Uterus (tissue), 4 donors: ENCODE data around the gene PRSS58. TPM values are rescaled to one million over a fixed set of nuclear protein-coding genes. Genes with fewer than 3 reads are reported as not detected.
A peak's percentile ranks its signal among the peaks of the same experiment; 100 is the strongest.

ENCODE experiments used
- DNase-seq, 2 donors: peaks; one replicate each; pipeline ENCODE4 v3.0.0-alpha.2; 2019 to 2020
- H3K27ac ChIP-seq, 2 donors: fragments of 200-600 bp; sonication (generic); 1 replicate in 1 of 2; 2 replicates in 1 of 2; pipeline ENCODE4 v1.5.1; 2016 to 2018
- H3K27me3 ChIP-seq, 2 donors: fragments of 200-600 bp; sonication (generic); one replicate each; pipeline ENCODE4 v1.5.1; 2018 to 2019; ENCODE audit warnings: control low read depth in 1 of 2
- H3K36me3 ChIP-seq, 2 donors: fragments of 200-600 bp; sonication (generic); one replicate each; pipeline ENCODE4 v1.5.1; 2019; ENCODE audit warnings: control low read depth in 1 of 2
- H3K4me1 ChIP-seq, 2 donors: fragments of 200-600 bp; sonication (generic); one replicate each; pipeline ENCODE4 v1.5.1; 2018 to 2019; ENCODE audit warnings: control low read depth in 1 of 2
- H3K4me3 ChIP-seq, 2 donors: fragments of 200-600 bp; sonication (generic); 1 replicate in 1 of 2; 2 replicates in 1 of 2; pipeline ENCODE4 v1.5.1; 2018 to 2019; ENCODE audit warnings: mild to moderate bottlenecking in 1 of 2
- H3K9me3 ChIP-seq, 2 donors: fragments of 200-600 bp; sonication (generic); one replicate each; pipeline ENCODE4 v1.5.1; 2019; ENCODE audit warnings: control low read depth in 1 of 2
- CTCF ChIP-seq, 4 experiments: fragments of 200-600 bp in 2 of 4; fragments of 450-650 bp in 2 of 4; sonication (generic) in 2 of 4; IDR thresholded peaks; one replicate each; pipeline ENCODE4 v1.5.1; 2016 to 2019; ENCODE audit warnings: antibody characterized with exemption in 4 of 4, mild to moderate bottlenecking in 2 of 4, moderate library complexity in 1 of 4
- POLR2A ChIP-seq, 2 donors: fragments of 450-650 bp; IDR thresholded peaks; one replicate each; pipeline ENCODE4 v1.6.1; 2016; ENCODE audit warnings: antibody characterized with exemption in 2 of 2, mild to moderate bottlenecking in 1 of 2, moderate library complexity in 1 of 2
- intact Hi-C: fragments of 100-400 bp; cut with DNase I; formaldehyde crosslinking; loops from one replicate; pipeline ENCODE4 v1.15.1; 2023; ENCODE audit warnings: low total_unique reads
- total RNA-seq, 4 donors: library from RNA; depleted of rRNA in 3 of 4; stranded (reverse); fragments of >200 nt in 3 of 4; gene quantifications; one replicate each; pipeline versions ENCODE4 v1.1.0 to v1.2.4, GENCODE V29; 2014 to 2023
- donor health status: DM: yes; HTN: yes; CAD: no.

The PRSS58 gene
- total RNA-seq, 4 donors from 2014 or later, result not detected

- TF ChIP-seq CTCF (IDR thresholded peaks at IDR 0.05) (no peak), POLR2A (IDR thresholded peaks at IDR 0.05) (no peak)
- Histone ChIP-seq H3K27me3 (no peaks in the 10 kb centered on the region), H3K4me3 (no peak overlapping the region), H3K27ac (no peak overlapping the region), H3K4me1 (no peaks in the 10 kb centered on the region), H3K36me3 (no peaks in the 10 kb centered on the region), H3K9me3 (no peaks in the 10 kb centered on the region)
- intact Hi-C loops, result no loop called here
- no peak for DNase-seq
Observed at GRCh38 chr7:142300689-142301088, 42.8 kb upstream of the PRSS58 start.

GRCh38 chr7:142299237-142299781 lies 41.5 kb upstream of the PRSS58 start:
- H3K4me3 ChIP-seq, result no peak overlapping the region
- no peaks in the 10 kb centered on the region for H3K4me1 ChIP-seq
- no peaks in the 10 kb centered on the region for H3K9me3 ChIP-seq
- TF ChIP-seq POLR2A (IDR thresholded peaks at IDR 0.05) (no peak), CTCF (IDR thresholded peaks at IDR 0.05) (no peak)
- H3K27ac ChIP-seq, result no peak overlapping the region
- no peaks in the 10 kb centered on the region for H3K36me3 ChIP-seq
- intact Hi-C loops, result no loop called here
- no peaks in the 10 kb centered on the region for H3K27me3 ChIP-seq
- DNase-seq, result peak in 1 of 2 donors; percentile 18

GRCh38 chr7:142298627-142299026 lies 40.8 kb upstream of the PRSS58 start:
- DNase-seq, result no peak
- Histone ChIP-seq H3K27ac (no peak overlapping the region), H3K36me3 (no peaks in the 10 kb centered on the region), H3K9me3 (no peaks in the 10 kb centered on the region), H3K4me3 (no peak overlapping the region), H3K27me3 (no peaks in the 10 kb centered on the region), H3K4me1 (no peaks in the 10 kb centered on the region)
- intact Hi-C loops, result no loop called here
- TF ChIP-seq POLR2A (IDR thresholded peaks at IDR 0.05), result no peak
- TF ChIP-seq CTCF (IDR thresholded peaks at IDR 0.05), result no peak

GRCh38 chr7:142298009-142298408 lies 40.2 kb upstream of the PRSS58 start:
- DNase-seq, result no peak
- intact Hi-C loops, result no loop called here

GRCh38 chr7:142280263-142280662 lies 22.4 kb upstream of the PRSS58 start:
- no peak overlapping the region for H3K27ac ChIP-seq
- intact Hi-C loops, result no loop called here
- no peaks in the 10 kb centered on the region for H3K4me1 ChIP-seq
- TF ChIP-seq CTCF (IDR thresholded peaks at IDR 0.05) (no peak), POLR2A (IDR thresholded peaks at IDR 0.05) (no peak)
- no peaks in the 10 kb centered on the region for H3K36me3 ChIP-seq
- no peak for DNase-seq
- H3K9me3 ChIP-seq, result no peaks in the 10 kb centered on the region
- H3K27me3 ChIP-seq, result no peaks in the 10 kb centered on the region
- no peak overlapping the region for H3K4me3 ChIP-seq

More at GRCh38 chr7:142298009-142298408, 40.2 kb upstream of the PRSS58 start:
- Histone ChIP-seq H3K27ac (no peak overlapping the region), H3K27me3 (no peaks in the 10 kb centered on the region), H3K9me3 (no peaks in the 10 kb centered on the region), H3K36me3 (no peaks in the 10 kb centered on the region), H3K4me3 (no peak overlapping the region), H3K4me1 (no peaks in the 10 kb centered on the region)
- TF ChIP-seq POLR2A (IDR thresholded peaks at IDR 0.05), result no peak
- TF ChIP-seq CTCF (IDR thresholded peaks at IDR 0.05), result no peak
